HG03378 (cell line): ENCODE results near the gene RNF123.
"Not testable (repeated sequence)": the region's sequence is repeated elsewhere in the genome, so short reads cannot be mapped to it uniquely, and the experiment has no call there.

Source experiments
- ATAC-seq: cut with Tn5 transposase; IDR thresholded peaks from one replicate; pipeline ENCODE4 v1.9.1; 2021; ENCODE audit warnings: mild to moderate bottlenecking, moderate library complexity; ENCODE audit not compliant: unreplicated experiment

RNF123 gene

GRCh38 chr3:49738067-49738713, 48.8 kb downstream of the RNF123 start:
- ATAC-seq, result no peak

DNA sequence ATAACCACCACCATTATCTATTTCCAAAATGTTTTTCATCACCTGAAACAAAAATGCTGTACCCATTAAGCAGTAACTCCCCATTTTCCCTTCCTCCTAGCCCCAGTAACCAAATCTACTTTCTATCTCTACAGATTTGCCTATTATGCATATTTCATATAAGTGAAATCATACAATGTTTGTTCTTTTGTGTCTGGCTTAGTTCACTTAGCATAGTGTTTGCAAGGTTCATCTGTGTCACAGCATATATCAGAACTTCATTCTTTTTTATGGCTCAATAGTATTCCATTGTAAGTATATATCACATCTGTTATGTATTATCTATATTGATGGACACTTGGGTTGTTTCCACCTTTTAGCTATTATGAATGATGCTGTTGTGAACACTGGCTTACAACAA, 51.1 kb downstream of the RNF123 start:
- no peak for ATAC-seq

- no peak for ATAC-seq
Measured at GRCh38 chr3:49745986-49746385, 56.6 kb downstream of the RNF123 start.

- ATAC-seq, result no peak
Measured at GRCh38 chr3:49747792-49748480, 58.6 kb downstream of the RNF123 start.

GRCh38 chr3:49748874-49749273, 59.5 kb downstream of the RNF123 start:
- not testable (repeated sequence) for ATAC-seq

- ATAC-seq, result no peak
Measured at GRCh38 chr3:49750056-49750455, 60.7 kb downstream of the RNF123 start.

DNA sequence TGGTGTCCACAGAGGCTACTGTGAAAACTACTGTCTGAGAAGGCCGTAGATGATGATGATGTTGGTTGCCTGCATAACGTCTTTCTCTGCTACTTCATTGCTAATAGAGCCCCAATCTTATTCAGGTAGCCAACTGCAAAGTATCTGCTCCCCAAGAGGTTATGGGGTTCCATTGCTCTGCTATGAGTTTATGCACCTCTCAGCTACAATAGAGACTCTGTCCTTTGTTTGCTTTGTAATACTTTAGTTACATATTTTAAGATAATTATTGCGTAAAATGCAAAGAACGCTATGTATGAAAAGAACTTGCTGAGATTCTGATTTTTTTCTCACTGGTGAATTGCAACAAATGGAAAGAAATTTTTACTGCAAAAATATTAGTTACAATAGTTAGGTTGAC, 62.1 kb downstream of the RNF123 start:
- ATAC-seq, result no peak

GRCh38 chr3:49754536-49754935, 65.2 kb downstream of the RNF123 start:
- ATAC-seq, result no peak

DNA sequence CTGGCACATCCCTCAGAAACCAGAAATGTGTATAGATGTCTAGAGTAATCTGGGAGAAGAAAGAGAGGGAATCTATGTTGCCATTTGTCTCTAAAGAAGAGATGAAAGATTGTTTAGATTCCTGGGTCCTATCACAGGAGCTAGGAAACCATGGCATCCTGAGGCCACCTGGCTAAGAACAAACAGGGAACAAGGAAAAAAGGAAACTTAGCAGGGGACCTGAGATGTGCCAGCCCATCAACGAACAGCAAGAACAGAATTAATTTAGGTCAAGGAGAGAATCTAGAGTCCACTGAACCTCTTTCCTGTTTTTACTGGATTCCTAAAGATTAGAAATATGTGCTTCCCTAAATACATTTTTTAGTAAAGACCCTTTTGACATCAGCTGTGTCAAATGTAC, 66.7 kb downstream of the RNF123 start:
- no peak for ATAC-seq

DNA sequence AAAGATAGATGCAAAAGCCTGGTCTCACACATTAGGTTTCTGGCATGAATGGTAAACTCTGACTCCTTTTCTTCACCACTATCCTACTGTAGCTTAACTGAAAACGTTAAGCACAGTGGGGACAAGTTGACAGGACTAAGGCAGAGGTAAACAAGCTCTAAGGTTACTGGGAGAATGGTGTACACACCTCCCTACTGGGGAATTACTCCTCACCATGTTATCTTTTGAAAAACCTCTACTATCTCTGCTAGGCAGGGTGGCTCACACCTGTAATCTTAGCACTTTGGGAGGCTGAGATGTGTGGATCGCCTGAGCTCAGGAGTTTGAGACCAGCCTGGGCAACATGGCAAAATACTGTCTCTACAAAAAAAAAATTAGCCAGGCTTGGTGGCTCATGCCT, 67.8 kb downstream of the RNF123 start:
- ATAC-seq, result no peak

GRCh38 chr3:49759226-49759625, 69.9 kb downstream of the RNF123 start:
- no peak for ATAC-seq

DNA sequence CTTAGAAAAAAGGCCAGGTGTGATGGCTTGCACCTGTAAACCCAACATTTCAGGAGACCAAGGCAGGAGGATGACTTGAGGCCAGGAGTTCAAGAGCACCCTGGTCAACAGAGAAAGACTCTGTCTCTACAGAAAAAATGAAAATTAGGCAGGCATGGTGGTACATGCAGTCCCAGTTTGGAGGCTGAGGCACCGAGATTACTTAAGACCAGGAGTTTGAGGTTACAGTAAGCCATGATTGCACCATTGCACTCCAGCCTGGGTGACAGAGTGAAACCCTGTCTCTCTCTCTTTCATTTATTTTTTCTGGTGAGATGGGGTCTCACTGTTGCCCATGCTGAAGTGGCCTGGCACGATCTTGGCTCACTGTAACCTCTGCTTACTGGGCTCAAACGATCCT, 72.3 kb downstream of the RNF123 start:
- no peak for ATAC-seq

DNA sequence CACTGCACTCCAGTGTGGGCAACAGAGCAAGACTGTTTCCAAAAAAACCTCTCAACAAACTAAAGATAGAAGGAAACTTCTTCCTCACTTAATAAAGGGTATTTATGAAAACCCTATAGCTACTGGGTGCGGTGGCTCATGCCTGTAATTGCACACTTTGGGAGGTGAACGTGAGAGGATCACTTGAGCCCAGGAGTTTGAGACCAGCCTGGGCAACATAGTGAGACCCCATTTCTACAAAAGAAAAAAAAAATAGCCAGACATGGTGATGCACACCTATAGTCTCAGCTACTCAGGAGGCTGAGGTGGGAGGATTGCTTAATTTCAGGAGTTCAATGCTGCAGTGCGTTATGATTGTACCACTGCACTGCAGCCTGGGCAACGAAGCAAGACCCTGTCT, 74.6 kb downstream of the RNF123 start:
- no peak for ATAC-seq

- no peak for ATAC-seq
Measured at GRCh38 chr3:49769286-49769915, 80.0 kb downstream of the RNF123 start.

GRCh38 chr3:49769926-49770325, 80.6 kb downstream of the RNF123 start:
- ATAC-seq, result no peak
